ENCODE data around the gene TMEM39B.
"Not testable (repeated sequence)": the region's sequence is repeated elsewhere in the genome, so short reads cannot be mapped to it uniquely, and the experiment has no call there.

The TMEM39B gene

DNA sequence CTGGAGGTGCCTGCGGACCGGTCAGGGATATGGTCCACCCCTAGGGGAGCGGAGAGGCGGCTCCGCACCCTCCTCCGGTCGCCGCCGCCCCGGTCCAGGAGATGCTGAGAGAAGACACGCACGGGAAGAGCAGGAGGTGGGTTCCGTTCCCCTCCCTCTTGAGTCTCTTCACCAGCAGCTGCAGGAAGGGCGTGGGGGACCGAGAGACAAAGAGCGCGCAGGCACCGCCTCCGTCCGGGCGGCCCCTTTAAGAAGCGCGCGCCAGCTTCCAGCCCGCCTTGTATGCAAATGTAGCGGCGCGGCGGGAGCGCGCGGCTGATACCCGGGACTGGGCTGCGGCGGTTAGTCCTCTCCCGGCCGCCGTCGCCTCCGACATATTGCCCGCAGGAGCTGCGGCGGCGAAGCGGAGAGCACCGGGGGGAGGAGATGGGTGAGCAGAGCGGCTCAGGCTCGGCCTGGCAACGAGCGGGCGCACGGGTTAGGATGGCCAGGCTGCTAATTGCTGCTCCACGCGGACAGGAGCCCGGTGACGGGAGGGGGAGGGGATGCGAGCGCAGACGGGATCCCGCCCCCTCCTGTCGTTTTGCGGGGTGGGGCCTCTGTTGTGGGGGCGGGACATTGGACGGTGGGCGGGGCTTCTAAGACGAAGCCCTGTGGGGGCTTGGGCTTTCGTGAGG, at the start of gene TMEM39B:
Gene TMEM39B, plus strand, starts transcription at position 318 of the 677 bp plus-strand sequence. Its CDS starts 109 bp downstream, at position 427.
- peak; percentile 86 for DNase-seq

DNA sequence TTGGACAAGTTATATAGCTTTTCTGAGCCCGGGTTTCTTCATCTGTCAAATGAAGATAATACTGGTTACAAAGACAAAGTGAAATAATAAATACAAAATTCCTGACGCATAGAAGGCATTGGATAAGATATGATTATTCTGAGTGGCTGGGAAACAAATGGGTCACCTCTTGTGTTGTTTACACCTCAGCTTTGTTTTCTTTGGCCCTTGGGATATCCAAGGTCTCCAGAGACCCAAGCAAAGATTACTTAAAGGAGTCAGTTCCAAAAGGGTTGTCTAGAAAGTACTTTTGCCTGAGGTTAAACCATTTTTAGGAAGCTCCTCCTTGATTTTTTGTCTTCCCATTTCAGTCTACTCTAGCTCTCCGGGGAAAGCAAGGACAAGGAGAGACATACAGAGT, 49.4 kb upstream of the TMEM39B start:
- no peak for DNase-seq

- no peak for DNase-seq
Observed at GRCh38 chr1:32025515-32025914, 47.2 kb upstream of the TMEM39B start.

DNA sequence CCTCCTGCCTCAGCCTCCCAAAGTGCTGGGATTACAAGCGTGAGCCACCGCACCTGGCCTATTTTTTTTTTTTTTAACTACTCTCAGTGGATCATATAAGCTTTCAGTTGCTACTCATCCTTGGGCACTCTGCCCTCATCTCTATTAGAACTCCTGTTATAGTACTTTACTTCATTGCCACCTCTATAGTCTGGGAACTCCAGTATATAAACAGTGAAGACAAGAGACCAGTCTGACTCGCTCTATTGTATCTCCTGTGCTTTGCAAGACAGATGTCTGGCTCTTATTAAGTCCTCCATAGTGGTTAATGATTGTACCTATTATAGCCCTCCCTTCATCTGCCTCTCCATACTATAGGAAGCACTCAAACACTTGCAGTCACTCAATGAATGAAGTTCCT, 44.0 kb upstream of the TMEM39B start:
- DNase-seq, result no peak

GRCh38 chr1:32031578-32032274, 41.0 kb upstream of the TMEM39B start:
- no peak for DNase-seq

DNA sequence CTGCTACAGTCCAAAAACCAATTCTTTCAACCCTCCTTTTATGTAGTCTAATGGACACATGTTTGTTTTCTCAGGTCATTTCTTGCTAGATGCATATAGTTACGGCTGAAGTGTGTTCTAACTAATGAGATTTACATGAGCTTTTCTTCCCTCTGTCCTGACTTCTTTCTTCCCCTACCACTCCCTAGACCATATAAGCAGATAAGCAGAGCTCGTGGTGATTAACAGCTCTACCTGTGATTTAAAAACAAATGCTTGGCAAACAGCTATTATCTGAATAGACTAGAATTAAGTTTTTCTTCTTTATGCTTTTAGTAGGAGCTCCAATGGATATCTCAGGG, 40.5 kb upstream of the TMEM39B start:
- DNase-seq, result no peak

- no peak for DNase-seq
Observed at GRCh38 chr1:32035119-32035518, 37.6 kb upstream of the TMEM39B start.

DNA sequence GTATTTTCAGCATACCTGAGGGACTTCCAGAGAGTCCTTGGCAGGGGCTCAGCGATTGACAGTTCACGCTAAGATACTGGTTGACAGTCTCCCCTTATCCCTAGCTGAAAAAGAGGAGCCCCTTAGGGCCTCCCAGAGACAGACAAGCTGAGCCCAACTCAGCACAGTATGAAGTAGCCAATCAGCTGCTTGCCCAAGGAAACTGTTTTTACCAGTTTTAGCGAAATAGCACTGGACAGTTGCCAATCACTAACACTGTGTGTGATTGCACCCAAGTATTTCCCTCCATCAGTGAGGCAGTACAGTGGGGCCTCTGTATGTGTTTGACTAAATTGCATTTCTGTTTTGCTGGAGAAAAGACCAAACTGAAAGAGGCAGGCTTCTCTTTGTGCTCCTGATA, 32.0 kb upstream of the TMEM39B start:
- no peak for DNase-seq

- DNase-seq, result no peak
Observed at GRCh38 chr1:32042330-32042729, 30.4 kb upstream of the TMEM39B start.

GRCh38 chr1:32044234-32044633, 28.5 kb upstream of the TMEM39B start:
- no peak for DNase-seq

GRCh38 chr1:32045772-32046171, 27.0 kb upstream of the TMEM39B start:
- no peak for DNase-seq

DNA sequence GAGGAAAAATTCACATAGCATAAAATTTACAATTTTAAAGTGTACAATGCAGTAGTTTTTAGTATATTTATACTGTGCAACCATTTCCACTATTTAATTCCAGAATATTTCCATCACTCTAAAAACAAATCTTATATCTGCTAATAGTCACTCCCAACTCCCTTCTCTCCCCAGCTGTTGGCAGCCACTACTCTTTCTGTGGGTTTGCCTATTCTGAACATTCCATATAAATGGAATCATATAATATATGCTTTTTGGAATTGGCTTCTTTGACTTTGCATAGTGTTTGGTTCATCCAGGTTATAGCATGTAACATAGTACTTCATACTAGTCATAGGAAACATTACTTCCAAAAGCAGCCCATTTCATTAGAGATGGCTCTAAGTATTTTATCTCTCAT, 25.0 kb upstream of the TMEM39B start:
- no peak for DNase-seq

DNA sequence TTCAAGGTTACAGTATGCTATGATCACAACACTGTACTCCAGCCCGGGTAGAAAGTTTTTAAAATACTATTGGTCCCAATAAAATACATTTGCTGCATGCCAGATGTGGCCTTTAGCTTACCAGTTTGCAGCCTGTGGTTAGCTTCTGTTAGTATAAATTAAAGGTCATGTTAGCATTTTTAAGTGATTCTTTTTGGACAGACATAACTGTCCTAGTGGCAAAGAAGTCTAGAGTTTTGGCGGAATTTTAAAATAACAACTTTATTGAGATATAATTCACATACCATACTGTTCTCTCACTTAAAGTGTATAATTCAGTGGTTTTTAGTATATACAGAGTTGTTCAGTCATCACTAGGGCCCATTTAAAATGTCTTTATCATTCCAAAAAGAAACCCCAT, 24.3 kb upstream of the TMEM39B start:
- DNase-seq, result no peak

DNA sequence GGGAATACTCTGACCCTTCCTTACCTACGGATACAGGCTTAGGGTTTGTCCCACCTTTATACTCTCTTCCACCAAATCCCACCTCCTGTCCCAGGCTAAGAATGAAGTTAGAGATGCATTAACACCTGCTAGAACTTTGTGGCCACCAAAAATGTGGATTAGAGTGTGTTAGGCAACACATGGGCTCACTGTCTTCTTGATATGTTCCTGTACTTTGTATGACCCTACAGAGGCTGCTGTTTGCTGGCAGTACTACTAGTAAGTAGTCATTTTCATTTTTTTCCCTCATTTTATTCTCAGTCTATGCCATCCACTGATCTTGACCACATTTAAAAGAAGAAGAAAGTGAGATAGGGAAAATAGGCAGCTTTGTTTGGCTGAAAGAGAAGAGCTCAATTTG, 21.0 kb upstream of the TMEM39B start:
- no peak for DNase-seq

DNA sequence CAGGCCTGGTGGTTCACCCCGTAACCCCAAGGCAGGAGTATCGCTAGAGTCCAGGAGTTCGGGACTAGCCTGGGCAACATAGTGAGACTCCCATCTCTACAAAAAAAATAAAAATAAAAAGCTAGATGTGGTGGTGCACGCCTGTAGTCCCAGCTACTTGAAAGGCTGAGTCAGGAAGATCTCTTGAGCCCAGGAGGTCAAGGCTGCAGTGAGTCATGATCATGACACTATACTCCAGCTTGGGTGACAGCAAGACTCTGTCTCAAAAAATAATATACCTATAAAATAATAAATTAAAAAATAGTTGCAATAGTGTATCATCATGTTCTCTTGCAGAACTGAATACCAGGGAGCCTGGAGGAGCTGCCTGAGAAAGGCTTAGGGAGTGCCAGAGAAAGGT, 19.9 kb upstream of the TMEM39B start:
- DNase-seq, result no peak

DNA sequence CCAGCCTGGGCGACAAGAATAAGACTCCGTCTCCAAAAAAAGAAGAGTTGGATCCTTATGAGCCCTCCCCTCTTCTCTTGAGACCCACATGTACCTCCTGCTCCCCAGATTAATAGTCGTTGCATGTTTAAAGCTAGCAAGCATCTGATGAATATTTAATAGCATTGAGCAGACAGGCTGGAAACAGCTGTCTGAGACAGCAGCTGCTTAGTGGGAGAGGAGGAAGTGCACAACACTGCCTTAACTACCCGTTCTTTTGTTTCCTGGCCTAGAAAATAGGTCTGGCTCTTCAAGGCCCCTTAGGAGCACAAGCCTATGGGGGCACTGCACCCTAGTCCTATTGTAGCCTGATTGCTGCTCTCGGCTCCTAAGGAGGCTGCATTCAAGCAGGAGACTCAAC, 17.3 kb upstream of the TMEM39B start:
- no peak for DNase-seq

DNA sequence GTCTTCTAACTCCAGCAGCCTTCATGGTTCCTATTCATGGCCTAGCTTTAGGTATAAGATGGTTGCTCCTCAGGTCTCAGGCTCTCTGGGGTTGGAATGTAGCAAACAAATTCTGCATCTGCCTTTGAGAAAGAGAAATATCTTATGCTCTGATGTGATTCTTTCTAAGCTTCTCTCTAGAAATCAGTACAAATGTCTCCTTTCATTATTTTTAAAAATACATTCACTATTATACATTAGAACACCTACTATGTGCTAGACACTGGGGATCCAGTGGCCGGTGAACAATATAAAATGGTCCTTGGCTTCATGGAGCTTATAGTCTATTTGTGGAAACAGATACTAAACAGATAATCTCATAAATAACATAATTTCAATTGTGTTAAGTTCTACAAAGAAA, 16.1 kb upstream of the TMEM39B start:
- DNase-seq, result no peak

GRCh38 chr1:32060914-32061313, 11.8 kb upstream of the TMEM39B start:
- DNase-seq, result no peak

- no peak for DNase-seq
Observed at GRCh38 chr1:32062867-32063230, 9.9 kb upstream of the TMEM39B start.

- no peak for DNase-seq
Observed at GRCh38 chr1:32063261-32063681, 9.5 kb upstream of the TMEM39B start.

- not testable (repeated sequence) for DNase-seq
Observed at GRCh38 chr1:32065613-32066488, 6.9 kb upstream of the TMEM39B start.

DNA sequence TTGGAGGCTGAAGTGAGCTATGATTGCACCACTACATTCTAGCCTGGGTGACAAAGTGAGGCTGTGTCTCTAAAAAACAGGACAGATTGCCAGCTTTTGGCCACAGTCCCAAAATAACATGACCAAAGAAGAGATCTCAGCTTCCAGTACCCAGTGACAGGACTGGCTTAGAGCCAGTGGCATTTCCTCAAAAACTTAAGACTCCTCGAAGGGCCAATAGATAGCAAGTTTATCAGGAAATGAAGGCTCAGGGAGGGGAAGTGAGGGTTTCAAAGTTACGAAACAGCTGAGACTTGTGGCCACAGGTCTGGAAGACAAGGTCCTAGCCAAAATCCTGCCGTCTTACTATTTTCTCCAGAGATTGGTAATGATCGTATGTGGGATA, 6.3 kb upstream of the TMEM39B start:
- no peak for DNase-seq

GRCh38 chr1:32068957-32069588, 3.7 kb upstream of the TMEM39B start:
- no peak for DNase-seq

Measured in activated T-cell treated with anti-CD3 and anti-CD28 coated beads for 4 hours (primary cell).